ENCODE measurements around the gene RUSC1.

RUSC1 gene

GRCh38 chr1:155295942-155296267, 24.8 kb upstream of the RUSC1 start:
- no peak for DNase-seq (ENCODE audit: low spot score)

- no peak for DNase-seq (ENCODE audit: low spot score)
Observed at GRCh38 chr1:155296661-155297060, 24.0 kb upstream of the RUSC1 start.

GRCh38 chr1:155297384-155297783, 23.3 kb upstream of the RUSC1 start:
- DNase-seq (ENCODE audit: low spot score): no peak

DNA sequence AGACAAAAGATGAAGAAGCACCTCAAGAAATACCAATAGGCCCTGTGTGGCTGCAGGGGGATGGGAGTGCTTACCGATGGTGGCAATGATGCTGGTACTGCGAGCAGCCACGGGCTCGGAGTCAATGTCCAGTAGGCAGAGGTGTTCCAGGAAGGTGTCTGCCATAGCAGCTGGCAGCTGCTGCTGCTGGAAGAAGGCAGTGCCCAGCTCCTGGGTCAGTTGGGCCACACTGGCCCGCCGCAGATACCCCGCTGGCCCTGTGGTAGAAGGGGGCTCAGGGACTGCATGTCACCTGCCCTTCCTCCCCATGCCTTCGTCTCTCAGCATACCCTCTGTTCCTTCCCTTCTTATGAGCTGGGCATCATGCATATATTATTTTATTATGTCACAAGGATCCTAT, 20.7 kb upstream of the RUSC1 start:
- DNase-seq (ENCODE audit: low spot score): no peak

GRCh38 chr1:155300553-155301329, 20.0 kb upstream of the RUSC1 start:
- DNase-seq (ENCODE audit: low spot score): no peak

- no peak for DNase-seq (ENCODE audit: low spot score)
Observed at GRCh38 chr1:155301342-155301841, 19.3 kb upstream of the RUSC1 start, which contains the start of gene PKLR. Gene PKLR (minus strand): TSS chr1:155301438. CDS start chr1:155301395, 43 bp downstream.

- no peak for DNase-seq (ENCODE audit: low spot score)
Observed at GRCh38 chr1:155304558-155305063, 16.1 kb upstream of the RUSC1 start.

DNA sequence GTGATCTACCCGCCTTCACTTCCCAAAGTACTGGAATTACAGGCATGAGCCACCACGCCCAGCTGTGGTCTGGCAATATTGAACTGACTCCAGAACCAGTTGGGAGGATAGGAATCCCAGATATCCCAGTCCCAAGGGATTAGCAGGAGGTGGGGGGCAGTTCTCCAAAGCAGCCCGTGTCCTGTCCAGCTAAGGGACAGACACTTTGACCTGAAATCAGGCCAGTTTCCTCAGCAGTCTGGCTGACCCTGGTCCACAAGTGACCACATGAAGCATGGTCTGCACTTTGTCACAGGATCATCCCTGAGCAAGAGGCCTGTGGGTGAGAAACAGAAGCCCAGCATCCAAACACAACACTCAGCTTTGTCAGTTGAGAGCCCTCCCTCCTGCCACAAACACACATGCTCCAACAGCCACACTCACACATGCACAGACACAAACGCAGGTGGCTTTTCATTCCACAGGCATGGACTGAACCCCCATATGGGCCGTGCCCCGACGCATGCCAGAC, 14.8 kb upstream of the RUSC1 start:
- DNase-seq (ENCODE audit: low spot score): no peak

- DNase-seq (ENCODE audit: low spot score): no peak
Observed at GRCh38 chr1:155307247-155307740, 13.4 kb upstream of the RUSC1 start.

- DNase-seq (ENCODE audit: low spot score): peak; percentile 98
Observed at GRCh38 chr1:155308493-155309422, 11.9 kb upstream of the RUSC1 start, which contains the start of gene FDPS. Gene FDPS (plus strand): TSS chr1:155308866. CDS start chr1:155309790, 924 bp downstream.

DNA sequence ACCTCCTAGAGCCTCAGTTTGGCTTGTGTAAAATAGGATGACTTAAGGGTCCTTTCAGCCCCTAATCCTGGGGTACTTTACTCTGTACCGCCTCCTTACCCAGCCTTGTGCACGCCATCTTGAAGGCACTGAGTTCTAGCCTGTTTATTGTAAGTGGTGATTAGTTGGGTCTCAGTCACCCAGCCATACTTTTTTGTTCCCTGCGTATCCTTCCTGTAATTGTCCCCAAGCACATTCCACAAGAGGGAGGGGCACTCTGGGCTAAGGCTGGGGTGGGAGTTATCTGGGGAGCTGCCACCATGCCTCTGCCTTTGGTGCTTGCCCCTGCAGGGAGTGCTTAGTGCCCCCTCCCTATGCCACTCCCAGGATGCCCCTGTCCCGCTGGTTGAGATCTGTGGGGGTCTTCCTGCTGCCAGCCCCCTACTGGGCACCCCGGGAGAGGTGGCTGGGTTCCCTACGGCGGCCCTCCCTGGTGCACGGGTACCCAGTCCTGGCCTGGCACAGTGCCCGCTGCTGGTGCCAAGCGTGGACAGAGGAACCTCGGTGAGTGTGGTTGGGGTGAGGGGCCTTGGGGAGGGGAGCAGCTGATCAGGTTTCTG, 11.2 kb upstream of the RUSC1 start:
- DNase-seq (ENCODE audit: low spot score): no peak

- no peak for DNase-seq (ENCODE audit: low spot score)
Observed at GRCh38 chr1:155313261-155313660, 7.4 kb upstream of the RUSC1 start.

- no peak for DNase-seq (ENCODE audit: low spot score)
Observed at GRCh38 chr1:155316922-155317321, 3.8 kb upstream of the RUSC1 start.

DNA sequence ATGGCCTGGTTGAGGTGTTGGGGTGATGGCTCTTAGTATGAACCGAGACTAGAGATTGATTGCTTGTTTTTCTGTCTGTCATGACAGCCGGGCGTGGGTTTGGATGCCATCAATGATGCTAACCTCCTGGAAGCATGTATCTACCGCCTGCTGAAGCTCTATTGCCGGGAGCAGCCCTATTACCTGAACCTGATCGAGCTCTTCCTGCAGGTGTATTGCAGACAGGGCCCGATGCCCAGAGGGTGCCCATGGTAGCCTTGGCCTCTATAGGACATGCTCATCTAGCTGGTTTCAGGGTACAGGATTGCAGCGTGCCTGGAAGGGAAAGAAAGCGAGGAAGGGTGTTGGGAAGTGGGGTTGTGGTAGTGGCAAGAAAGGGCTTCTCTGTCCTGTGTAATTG, 2.6 kb upstream of the RUSC1 start:
- DNase-seq (ENCODE audit: low spot score): no peak

GRCh38 chr1:155319536-155319935, 1.2 kb upstream of the RUSC1 start:
- no peak for DNase-seq (ENCODE audit: low spot score)

DNA sequence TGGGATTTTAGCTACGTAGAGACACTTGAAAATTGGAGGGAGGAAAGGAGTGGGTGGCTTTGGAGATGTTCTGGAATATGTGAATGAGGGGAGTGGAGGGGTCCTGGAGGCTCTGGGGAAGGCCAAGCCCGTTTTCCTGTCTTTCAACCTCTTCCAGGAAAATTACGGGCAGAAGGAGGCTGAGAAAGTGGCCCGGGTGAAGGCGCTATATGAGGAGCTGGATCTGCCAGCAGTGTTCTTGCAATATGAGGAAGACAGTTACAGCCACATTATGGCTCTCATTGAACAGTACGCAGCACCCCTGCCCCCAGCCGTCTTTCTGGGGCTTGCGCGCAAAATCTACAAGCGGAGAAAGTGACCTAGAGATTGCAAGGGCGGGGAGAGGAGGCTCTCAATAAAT, 442 bp upstream of the RUSC1 start:
- no peak for DNase-seq (ENCODE audit: low spot score)

- no peak for DNase-seq (ENCODE audit: low spot score)
Observed at GRCh38 chr1:155321639-155322503, 1.2 kb downstream of the RUSC1 start.

- DNase-seq (ENCODE audit: low spot score): no peak
Observed at GRCh38 chr1:155322571-155322952, 1.9 kb downstream of the RUSC1 start.

- peak; percentile 74 for DNase-seq (ENCODE audit: low spot score)
Observed at GRCh38 chr1:155322953-155323728, 2.4 kb downstream of the RUSC1 start.

DNA sequence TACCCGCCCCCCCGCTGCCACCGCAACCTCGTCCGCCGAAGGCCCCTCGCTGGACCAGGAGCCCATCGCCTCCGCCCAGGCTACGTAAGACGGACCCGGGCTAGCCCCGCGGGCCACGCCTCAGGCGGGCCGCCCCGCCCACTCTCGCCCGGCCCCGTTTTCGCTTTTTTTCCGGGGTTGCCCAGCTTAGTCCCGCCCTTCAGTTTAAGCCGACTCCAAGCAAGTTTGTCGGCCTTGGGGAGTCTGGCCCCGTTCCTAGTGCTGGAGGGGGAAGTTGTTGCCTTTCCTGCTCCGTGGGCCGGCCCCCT, 3.0 kb downstream of the RUSC1 start:
- peak; percentile 76 for DNase-seq (ENCODE audit: low spot score)

All from CD4-positive, alpha-beta T cell treated with Interleukin-6 at 100 ng/mL for 8 hours (primary cell).